Measurements from ENCODE around the gene BRCA1. TPM values are rescaled to one million over a fixed set of nuclear protein-coding genes. Genes with fewer than 3 reads are reported as not detected.

BRCA1 gene
- polyA plus RNA-seq, 2 of the 4 experiments (the other 2 are of a cell fraction): 41.0 to 71.8 TPM

- H3K27ac ChIP-seq: peak overlapping the region; percentile 78 to 88; a peak in 5 of 6 replicates
- H3K9me3 ChIP-seq: no peaks in the 10 kb centered on the region
- ATAC-seq (no peak), FAIRE-seq (no peak), DNase-seq (ENCODE audit: low read depth in 1 of 2, low spot score in 1 of 2) (no peak)
- peaks cover 19% of the 10 kb centered on the region for H3K4me1 ChIP-seq
- CTCF ChIA-PET: interaction anchor here (0.7 to 2.3 kb wide), 11 partner anchors 8 to 147 kb away, joined by 3 to 21 read pairs (median 10); partner anchors contain the start of genes NBR1 and RPL27
- TF ChIP-seq JUNB (IDR thresholded peaks at IDR 0.05) (no peak), CTCF (IDR thresholded peaks at IDR 0.05) (no peak), NR3C1 (IDR thresholded peaks at IDR 0.05) (no peak), TFCP2L1 (CRISPR knock-in tag; IDR thresholded peaks at IDR 0.05) (no peak), HOXB13 (CRISPR knock-in tag; IDR thresholded peaks at IDR 0.05; ENCODE audit: low read depth) (no peak), HES2 (IDR thresholded peaks at IDR 0.05) (no peak), NPAS2 (CRISPR knock-in tag; IDR thresholded peaks at IDR 0.05; ENCODE audit: borderline replicate concordance) (no peak), HDAC2 (IDR thresholded peaks at IDR 0.05) (no peak), EHMT2 (IDR thresholded peaks at IDR 0.05; ENCODE audit: low read depth) (no peak), CHD2 (IDR thresholded peaks at IDR 0.05; ENCODE audit: low read length, partially characterized antibody) (no peak), CBX2 (IDR thresholded peaks at IDR 0.05; ENCODE audit: borderline replicate concordance, low read depth) (no peak), BCL3 (IDR thresholded peaks at IDR 0.05) (no peak), CHD4 (IDR thresholded peaks at IDR 0.05; ENCODE audit: borderline replicate concordance) (no peak), FOXS1 (CRISPR knock-in tag; IDR thresholded peaks at IDR 0.05) (no peak), EP300 (IDR thresholded peaks at IDR 0.05) (no peak), MYC (IDR thresholded peaks at IDR 0.05; ENCODE audit: borderline replicate concordance, low read length) (no peak)
- TF ChIP-seq, protein P1, sequence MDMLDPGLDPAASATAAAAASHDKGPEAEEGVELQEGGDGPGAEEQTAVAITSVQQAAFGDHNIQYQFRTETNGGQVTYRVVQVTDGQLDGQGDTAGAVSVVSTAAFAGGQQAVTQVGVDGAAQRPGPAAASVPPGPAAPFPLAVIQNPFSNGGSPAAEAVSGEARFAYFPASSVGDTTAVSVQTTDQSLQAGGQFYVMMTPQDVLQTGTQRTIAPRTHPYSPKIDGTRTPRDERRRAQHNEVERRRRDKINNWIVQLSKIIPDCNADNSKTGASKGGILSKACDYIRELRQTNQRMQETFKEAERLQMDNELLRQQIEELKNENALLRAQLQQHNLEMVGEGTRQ (IDR thresholded peaks at IDR 0.05): no peak
- peak overlapping the region; percentile 96 for H3K4me2 ChIP-seq
- H3K4me3 ChIP-seq: peak overlapping the region; percentile 53
- 79% methylated on average over 19 of the region's 27 CpGs for WGBS (ENCODE audit: missing lambda C conversion rate)
- POLR2A ChIA-PET: interaction anchor here (0.8 to 1.9 kb wide), 4 partner anchors 27 to 290 kb away, joined by 4 to 18 read pairs (median 10); partner anchors contain the start of genes BRCA1 and RPL27
Observed at GRCh38 chr17:43025290-43025657, 99.9 kb downstream of the BRCA1 start.

DNA sequence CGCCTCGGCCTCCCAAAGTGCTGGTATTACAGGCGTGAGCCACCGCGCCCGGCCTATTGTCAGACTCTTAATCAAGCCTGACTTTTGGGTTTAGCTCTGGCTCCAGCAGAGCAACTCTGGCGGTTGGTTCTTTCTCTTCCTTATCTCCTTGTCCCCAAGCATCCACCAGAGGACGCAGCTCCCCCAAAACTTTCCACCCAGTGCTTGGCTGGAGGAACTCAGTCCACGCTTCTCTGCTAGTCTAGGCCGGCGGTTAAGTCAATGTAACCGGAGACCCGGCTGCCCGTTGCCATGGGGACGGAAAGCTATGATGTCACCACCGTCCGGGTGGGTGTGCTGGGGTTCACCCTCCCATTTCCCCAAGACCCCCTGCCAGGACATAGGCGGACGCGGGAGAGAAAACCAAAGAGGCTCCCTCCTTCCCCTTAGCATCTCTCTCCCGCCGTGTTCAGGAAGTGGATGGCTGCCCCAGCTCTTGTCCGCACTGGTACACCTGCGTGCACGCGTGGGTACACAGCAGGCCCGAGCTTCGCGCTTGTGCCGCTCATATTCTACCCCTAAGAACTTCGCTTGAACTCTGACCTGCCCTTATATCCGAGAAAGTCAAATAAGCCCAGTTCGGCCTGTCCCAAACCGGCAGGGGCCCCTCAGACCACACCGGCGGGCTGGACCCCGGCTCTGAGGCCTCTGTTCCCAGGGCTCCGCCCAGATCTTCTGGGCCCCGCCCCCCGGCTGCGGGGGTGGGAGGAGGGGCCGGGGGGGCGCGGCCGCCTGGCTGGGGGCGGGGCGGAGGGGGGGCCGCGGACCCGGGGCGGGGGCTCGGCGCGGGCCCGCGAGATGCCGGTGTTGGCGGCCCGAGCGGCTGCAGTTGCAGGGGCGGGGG is 100.5 kb downstream of the BRCA1 start, which contains the start of gene RND2:
TSS of gene RND2 (plus strand) at position 825 of the 883 bp plus-strand sequence. CDS start 117 bp downstream, outside the sequence.
- FAIRE-seq (peak; percentile 49), DNase-seq (ENCODE audit: low read depth in 1 of 2, low spot score in 1 of 2) (peak; percentile 96 to 99), ATAC-seq (peak; percentile 52 to 69)
- peak within 1 kb of the TSS; percentile 53 for H3K4me3 ChIP-seq
- H3K4me2 ChIP-seq: peak within 1 kb of the TSS; percentile 96
- CTCF ChIA-PET: interaction anchor here (0.7 to 2.3 kb wide), 42 partner anchors 9 to 295 kb away, joined by 3 to 21 read pairs (median 5); partner anchors contain the start of genes BRCA1, IFI35, NBR1 and RPL27
- POLR2A ChIA-PET: interaction anchor here (0.5 to 1.9 kb wide), 14 partner anchors 10 to 1625 kb away, joined by 3 to 26 read pairs (median 4); partner anchors contain the start of genes BRCA1, IFI35 and RPL27
- H3K4me1 ChIP-seq: peaks cover 21% of the 10 kb centered on the region
- no peaks in the 10 kb centered on the region for H3K9me3 ChIP-seq
- 16% methylated on average over 36 of the region's 61 CpGs for WGBS (ENCODE audit: missing lambda C conversion rate)
- H3K27ac ChIP-seq: peak within 1 kb of the TSS; percentile 78 to 88
- no peak for TF ChIP-seq REST (IDR thresholded peaks at IDR 0.05)
- no peak for TF ChIP-seq EHF (CRISPR knock-in tag; IDR thresholded peaks at IDR 0.05)
- peak; percentile 75; the same call in 2 of the 3 replicates for TF ChIP-seq SMC3 (IDR thresholded peaks at IDR 0.05)
- TF ChIP-seq NPAS2 (CRISPR knock-in tag; IDR thresholded peaks at IDR 0.05; ENCODE audit: borderline replicate concordance): no peak
- TF ChIP-seq, protein P2, sequence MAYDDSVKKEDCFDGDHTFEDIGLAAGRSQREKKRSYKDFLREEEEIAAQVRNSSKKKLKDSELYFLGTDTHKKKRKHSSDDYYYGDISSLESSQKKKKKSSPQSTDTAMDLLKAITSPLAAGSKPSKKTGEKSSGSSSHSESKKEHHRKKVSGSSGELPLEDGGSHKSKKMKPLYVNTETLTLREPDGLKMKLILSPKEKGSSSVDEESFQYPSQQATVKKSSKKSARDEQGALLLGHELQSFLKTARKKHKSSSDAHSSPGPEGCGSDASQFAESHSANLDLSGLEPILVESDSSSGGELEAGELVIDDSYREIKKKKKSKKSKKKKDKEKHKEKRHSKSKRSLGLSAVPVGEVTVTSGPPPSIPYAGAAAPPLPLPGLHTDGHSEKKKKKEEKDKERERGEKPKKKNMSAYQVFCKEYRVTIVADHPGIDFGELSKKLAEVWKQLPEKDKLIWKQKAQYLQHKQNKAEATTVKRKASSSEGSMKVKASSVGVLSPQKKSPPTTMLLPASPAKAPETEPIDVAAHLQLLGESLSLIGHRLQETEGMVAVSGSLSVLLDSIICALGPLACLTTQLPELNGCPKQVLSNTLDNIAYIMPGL (CRISPR knock-in tag; IDR thresholded peaks at IDR 0.05; ENCODE audit: borderline replicate concordance): no peak
- TF ChIP-seq TFCP2L1 (CRISPR knock-in tag; IDR thresholded peaks at IDR 0.05): no peak
- no peak for TF ChIP-seq MAFK (IDR thresholded peaks at IDR 0.05; ENCODE audit: partially characterized antibody)
- TF ChIP-seq ZC3H11A (IDR thresholded peaks at IDR 0.05): no peak
- TF ChIP-seq KDM1A (IDR thresholded peaks at IDR 0.05; ENCODE audit: low read depth): no peak
